ENCODE measurements around the gene RAD51B.

RAD51B gene

GRCh38 chr14:68401317-68401716 lies 581.7 kb downstream of the RAD51B start:
- no peak for DNase-seq

GRCh38 chr14:68401855-68402254 lies 582.3 kb downstream of the RAD51B start:
- no peak for DNase-seq

GRCh38 chr14:68402525-68403101 lies 583.0 kb downstream of the RAD51B start:
- no peak for DNase-seq

GRCh38 chr14:68403191-68404145 lies 583.9 kb downstream of the RAD51B start:
- no peak for DNase-seq

GRCh38 chr14:68404146-68404527 lies 584.6 kb downstream of the RAD51B start:
- DNase-seq: no peak

- no peak for DNase-seq
These were observed 585.1 kb downstream of the RAD51B start for GRCh38 chr14:68404652-68405183.

GRCh38 chr14:68405961-68406360 lies 586.4 kb downstream of the RAD51B start:
- no peak for DNase-seq

- DNase-seq: no peak
These were observed 587.7 kb downstream of the RAD51B start for GRCh38 chr14:68407285-68407684.

GRCh38 chr14:68407825-68408224 lies 588.2 kb downstream of the RAD51B start:
- DNase-seq: no peak

GRCh38 chr14:68408680-68409079 lies 589.1 kb downstream of the RAD51B start:
- no peak for DNase-seq

GRCh38 chr14:68409387-68409786 lies 589.8 kb downstream of the RAD51B start:
- no peak for DNase-seq

- no peak for DNase-seq
These were observed 593.2 kb downstream of the RAD51B start for GRCh38 chr14:68412505-68413465.

- DNase-seq: no peak
These were observed 593.9 kb downstream of the RAD51B start for GRCh38 chr14:68413509-68413908.

- no peak for DNase-seq
These were observed 594.5 kb downstream of the RAD51B start for GRCh38 chr14:68414121-68414520.

GRCh38 chr14:68416171-68416570 lies 596.6 kb downstream of the RAD51B start:
- DNase-seq: no peak

- no peak for DNase-seq
These were observed 597.6 kb downstream of the RAD51B start for GRCh38 chr14:68417009-68417650.

- DNase-seq: no peak
These were observed 598.9 kb downstream of the RAD51B start for GRCh38 chr14:68418174-68419118.

GRCh38 chr14:68420350-68420749 lies 600.8 kb downstream of the RAD51B start:
- no peak for DNase-seq

GRCh38 chr14:68421116-68421515 lies 601.5 kb downstream of the RAD51B start:
- no peak for DNase-seq

- no peak for DNase-seq
These were observed 604.1 kb downstream of the RAD51B start for GRCh38 chr14:68423686-68424085.
